Adipocyte (in vitro differentiated cells): ENCODE data around the gene PRKCE.
"Not testable (repeated sequence)": the region's sequence is repeated elsewhere in the genome, so short reads cannot be mapped to it uniquely, and the experiment has no call there.

ENCODE experiments used
- DNase-seq: peaks from one replicate; pipeline ENCODE4 v3.0.0-alpha.2; 2015; ENCODE audit warnings: low read depth
- H3K27me3 ChIP-seq: replicated peaks from 2 replicates; pipeline ENCODE4 v1.7.0; 2013; ENCODE audit warnings: mild to moderate bottlenecking, low read length, moderate library complexity; ENCODE audit not compliant: control insufficient read depth, insufficient read depth
- H3K36me3 ChIP-seq: 2 replicates; pipeline ENCODE4 v1.7.0; 2013; ENCODE audit warnings: low read length, mild to moderate bottlenecking, moderate library complexity; ENCODE audit not compliant: control insufficient read depth, insufficient read depth, severe bottlenecking
- H3K4me1 ChIP-seq: 2 replicates; pipeline ENCODE4 v1.7.0; 2013; ENCODE audit warnings: mild to moderate bottlenecking, low read length, moderate library complexity; ENCODE audit not compliant: control insufficient read depth, insufficient read depth
- H3K4me3 ChIP-seq: 2 replicates; pipeline ENCODE4 v1.7.0; 2013; ENCODE audit warnings: mild to moderate bottlenecking, low read length, moderate library complexity
- H3K9ac ChIP-seq: 2 replicates; pipeline ENCODE4 v1.7.0; 2013; ENCODE audit warnings: mild to moderate bottlenecking, low read length, moderate library complexity
- H3K9me3 ChIP-seq: 2 replicates; pipeline ENCODE4 v1.7.0; 2013; ENCODE audit warnings: mild to moderate bottlenecking, low read length, moderate library complexity; ENCODE audit not compliant: control insufficient read depth

The PRKCE gene

GRCh38 chr2:45910473-45911060 lies 259.1 kb downstream of the PRKCE start:
- DNase-seq: no peak
- H3K4me3 ChIP-seq: no peak overlapping the region

GRCh38 chr2:45911538-45911937 lies 260.1 kb downstream of the PRKCE start:
- no peaks in the 10 kb centered on the region for H3K27me3 ChIP-seq
- no peaks in the 10 kb centered on the region for H3K4me1 ChIP-seq
- no peak overlapping the region for H3K4me3 ChIP-seq
- no peaks in the 10 kb centered on the region for H3K9me3 ChIP-seq
- H3K9ac ChIP-seq: no peak overlapping the region
- DNase-seq: no peak
- H3K36me3 ChIP-seq: no peaks in the 10 kb centered on the region

More at GRCh38 chr2:45910473-45911060, 259.1 kb downstream of the PRKCE start:
- H3K9ac ChIP-seq: no peak overlapping the region
- peaks cover under 1% of the 10 kb centered on the region for H3K4me1 ChIP-seq
- no peaks in the 10 kb centered on the region for H3K36me3 ChIP-seq
- H3K27me3 ChIP-seq: no peaks in the 10 kb centered on the region
- H3K9me3 ChIP-seq: no peaks in the 10 kb centered on the region

- Histone ChIP-seq H3K27me3 (no peaks in the 10 kb centered on the region), H3K4me1 (no peaks in the 10 kb centered on the region), H3K36me3 (no peaks in the 10 kb centered on the region), H3K4me3 (no peak overlapping the region), H3K9ac (no peak overlapping the region), H3K9me3 (no peaks in the 10 kb centered on the region)
- DNase-seq: no peak
Observed at GRCh38 chr2:45912109-45912508, 260.6 kb downstream of the PRKCE start.

- no peak overlapping the region for H3K4me3 ChIP-seq
- H3K27me3 ChIP-seq: no peaks in the 10 kb centered on the region
- DNase-seq: no peak
- H3K36me3 ChIP-seq: no peaks in the 10 kb centered on the region
- H3K9me3 ChIP-seq: no peaks in the 10 kb centered on the region
- H3K9ac ChIP-seq: no peak overlapping the region
- no peaks in the 10 kb centered on the region for H3K4me1 ChIP-seq
Observed at GRCh38 chr2:45913539-45913938, 262.1 kb downstream of the PRKCE start.

GRCh38 chr2:45915523-45915922 lies 264.0 kb downstream of the PRKCE start:
- Histone ChIP-seq H3K36me3 (no peaks in the 10 kb centered on the region), H3K4me1 (no peaks in the 10 kb centered on the region), H3K9me3 (no peaks in the 10 kb centered on the region), H3K27me3 (no peaks in the 10 kb centered on the region), H3K4me3 (no peak overlapping the region), H3K9ac (no peak overlapping the region)
- DNase-seq: no peak

GRCh38 chr2:45917561-45918176 lies 266.2 kb downstream of the PRKCE start:
- H3K9ac ChIP-seq, DNase-seq, H3K9me3 ChIP-seq, H3K4me3 ChIP-seq, H3K36me3 ChIP-seq, H3K4me1 ChIP-seq, H3K27me3 ChIP-seq: not testable (repeated sequence)

- H3K4me1 ChIP-seq: no peaks in the 10 kb centered on the region
- H3K27me3 ChIP-seq: no peaks in the 10 kb centered on the region
- no peak overlapping the region for H3K9ac ChIP-seq
- no peaks in the 10 kb centered on the region for H3K9me3 ChIP-seq
- no peak for DNase-seq
- H3K4me3 ChIP-seq: no peak overlapping the region
- no peaks in the 10 kb centered on the region for H3K36me3 ChIP-seq
Observed at GRCh38 chr2:45918463-45919159, 267.1 kb downstream of the PRKCE start.

- H3K9ac ChIP-seq: no peak overlapping the region
- H3K27me3 ChIP-seq: no peaks in the 10 kb centered on the region
- no peak overlapping the region for H3K4me3 ChIP-seq
- no peaks in the 10 kb centered on the region for H3K36me3 ChIP-seq
- no peak for DNase-seq
- H3K4me1 ChIP-seq: peaks cover 1% of the 10 kb centered on the region
- no peaks in the 10 kb centered on the region for H3K9me3 ChIP-seq
Observed at GRCh38 chr2:45919160-45919650, 267.7 kb downstream of the PRKCE start.

- no peak for DNase-seq
- Histone ChIP-seq H3K9me3 (no peaks in the 10 kb centered on the region), H3K4me3 (no peak overlapping the region), H3K27me3 (no peaks in the 10 kb centered on the region), H3K9ac (no peak overlapping the region), H3K36me3 (no peaks in the 10 kb centered on the region), H3K4me1 (peaks cover 6% of the 10 kb centered on the region)
Observed at GRCh38 chr2:45919711-45920111, 268.2 kb downstream of the PRKCE start.

- Histone ChIP-seq H3K36me3 (no peaks in the 10 kb centered on the region), H3K4me3 (no peak overlapping the region), H3K4me1 (peaks cover 24% of the 10 kb centered on the region), H3K9me3 (no peaks in the 10 kb centered on the region), H3K27me3 (no peaks in the 10 kb centered on the region), H3K9ac (no peak overlapping the region)
- no peak for DNase-seq
Observed at GRCh38 chr2:45921921-45922320, 270.4 kb downstream of the PRKCE start.

- Histone ChIP-seq H3K4me3 (no peak overlapping the region), H3K4me1 (peaks cover 24% of the 10 kb centered on the region), H3K36me3 (no peaks in the 10 kb centered on the region), H3K9ac (no peak overlapping the region), H3K27me3 (no peaks in the 10 kb centered on the region), H3K9me3 (no peaks in the 10 kb centered on the region)
- no peak for DNase-seq
Observed at GRCh38 chr2:45922577-45922988, 271.1 kb downstream of the PRKCE start.
